ENCODE data around the gene DIAPH3. TPM values are rescaled to one million over a fixed set of nuclear protein-coding genes. Genes with fewer than 3 reads are reported as not detected.

Gene DIAPH3
- polyA plus RNA-seq, 1 donor from 2014 or later = 0.37 TPM

DNA sequence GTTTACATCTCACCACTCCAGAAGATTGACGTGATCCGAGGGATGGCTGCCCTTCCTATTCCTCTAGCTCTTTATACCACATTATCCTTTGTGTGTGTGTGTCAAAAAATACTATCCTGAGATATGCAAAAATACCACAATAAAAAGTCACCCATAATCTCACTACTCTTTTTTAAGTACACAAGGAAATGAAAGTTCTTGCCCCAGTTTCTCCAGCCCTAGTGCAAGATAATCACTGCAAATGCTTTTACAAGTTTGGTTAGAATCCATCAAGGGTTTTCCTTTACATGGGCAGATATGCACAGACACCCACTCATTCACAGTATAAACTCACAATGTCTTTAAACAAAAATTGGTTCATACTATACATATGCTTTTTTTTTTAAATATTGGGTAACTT is 89.3 kb downstream of the DIAPH3 start:
- Histone ChIP-seq H3K4me3 (ENCODE audit: low read length) (no peak overlapping the region), H3K27me3 (ENCODE audit: insufficient read depth, low read depth, low read length) (no peaks in the 10 kb centered on the region), H3K36me3 (ENCODE audit: insufficient read depth, low read length) (no peaks in the 10 kb centered on the region), H3K27ac (ENCODE audit: low read length) (no peak overlapping the region), H3K9me3 (ENCODE audit: low read length) (no peaks in the 10 kb centered on the region), H4K20me1 (ENCODE audit: insufficient read depth) (no peaks in the 10 kb centered on the region), H2AFZ (ENCODE audit: low read depth, low read length) (no peak overlapping the region), H3K79me2 (replicated peaks; ENCODE audit: insufficient read depth, low read length) (no peaks in the 10 kb centered on the region), H3K4me2 (ENCODE audit: low read length) (no peak overlapping the region), H3K9me2 (ENCODE audit: insufficient read depth, low read length) (no peaks in the 10 kb centered on the region), H3K9ac (ENCODE audit: low read length) (no peak overlapping the region), H3F3A (ENCODE audit: insufficient read depth, low read length, poor library complexity, severe bottlenecking) (no peaks in the 10 kb centered on the region)
- TF ChIP-seq POLR2AphosphoS5 (IDR thresholded peaks at IDR 0.05) (no peak), MXI1 (conservative IDR thresholded peaks at IDR 0.05; ENCODE audit: poor library complexity, severe bottlenecking) (no peak), REST (IDR thresholded peaks at IDR 0.05; ENCODE audit: borderline replicate concordance) (no peak)
- TF ChIP-seq, protein P1, sequence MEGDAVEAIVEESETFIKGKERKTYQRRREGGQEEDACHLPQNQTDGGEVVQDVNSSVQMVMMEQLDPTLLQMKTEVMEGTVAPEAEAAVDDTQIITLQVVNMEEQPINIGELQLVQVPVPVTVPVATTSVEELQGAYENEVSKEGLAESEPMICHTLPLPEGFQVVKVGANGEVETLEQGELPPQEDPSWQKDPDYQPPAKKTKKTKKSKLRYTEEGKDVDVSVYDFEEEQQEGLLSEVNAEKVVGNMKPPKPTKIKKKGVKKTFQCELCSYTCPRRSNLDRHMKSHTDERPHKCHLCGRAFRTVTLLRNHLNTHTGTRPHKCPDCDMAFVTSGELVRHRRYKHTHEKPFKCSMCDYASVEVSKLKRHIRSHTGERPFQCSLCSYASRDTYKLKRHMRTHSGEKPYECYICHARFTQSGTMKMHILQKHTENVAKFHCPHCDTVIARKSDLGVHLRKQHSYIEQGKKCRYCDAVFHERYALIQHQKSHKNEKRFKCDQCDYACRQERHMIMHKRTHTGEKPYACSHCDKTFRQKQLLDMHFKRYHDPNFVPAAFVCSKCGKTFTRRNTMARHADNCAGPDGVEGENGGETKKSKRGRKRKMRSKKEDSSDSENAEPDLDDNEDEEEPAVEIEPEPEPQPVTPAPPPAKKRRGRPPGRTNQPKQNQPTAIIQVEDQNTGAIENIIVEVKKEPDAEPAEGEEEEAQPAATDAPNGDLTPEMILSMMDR (IDR thresholded peaks at IDR 0.05; ENCODE audit: poor library complexity, severe bottlenecking) = no peak

DNA sequence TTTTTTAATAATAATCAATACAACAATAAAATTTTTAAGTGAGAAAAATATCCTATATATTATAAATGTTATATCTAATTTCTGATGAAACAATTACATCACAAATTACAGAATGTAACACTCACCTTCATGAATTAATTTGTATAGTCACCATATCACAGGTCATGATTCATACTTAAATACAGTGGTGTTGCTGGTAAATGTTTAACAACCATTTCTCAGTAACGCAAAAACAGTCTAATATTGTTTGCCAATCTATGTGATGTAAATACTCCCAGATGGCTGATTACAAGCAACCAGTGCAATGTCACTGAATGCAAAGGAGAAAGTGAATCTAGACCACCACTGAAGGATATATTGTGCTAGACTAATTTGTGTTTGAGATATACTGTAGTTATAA is 97.5 kb downstream of the DIAPH3 start:
- Histone ChIP-seq H3F3A (ENCODE audit: insufficient read depth, low read length, poor library complexity, severe bottlenecking) (no peaks in the 10 kb centered on the region), H3K27ac (ENCODE audit: low read length) (no peak overlapping the region), H3K36me3 (ENCODE audit: insufficient read depth, low read length) (no peaks in the 10 kb centered on the region), H3K4me3 (ENCODE audit: low read length) (no peak overlapping the region), H3K79me2 (replicated peaks; ENCODE audit: insufficient read depth, low read length) (no peaks in the 10 kb centered on the region), H3K4me2 (ENCODE audit: low read length) (no peak overlapping the region), H3K9me2 (ENCODE audit: insufficient read depth, low read length) (no peaks in the 10 kb centered on the region), H4K20me1 (ENCODE audit: insufficient read depth) (no peaks in the 10 kb centered on the region), H3K9ac (ENCODE audit: low read length) (no peak overlapping the region), H2AFZ (ENCODE audit: low read depth, low read length) (no peak overlapping the region), H3K27me3 (ENCODE audit: insufficient read depth, low read depth, low read length) (no peaks in the 10 kb centered on the region), H3K9me3 (ENCODE audit: low read length) (no peaks in the 10 kb centered on the region)
- no peak for TF ChIP-seq RAD21 (conservative IDR thresholded peaks at IDR 0.05)
- TF ChIP-seq EZH2 (IDR thresholded peaks at IDR 0.05; ENCODE audit: borderline replicate concordance, insufficient read depth, low read length, poor library complexity, severe bottlenecking) = no peak
- TF ChIP-seq, protein P1 (IDR thresholded peaks at IDR 0.05; ENCODE audit: poor library complexity, severe bottlenecking) = no peak
- TF ChIP-seq REST (IDR thresholded peaks at IDR 0.05; ENCODE audit: borderline replicate concordance) = no peak
- TF ChIP-seq EP300 (conservative IDR thresholded peaks at IDR 0.05; ENCODE audit: poor library complexity, severe bottlenecking) = no peak
- TF ChIP-seq POLR2AphosphoS5 (IDR thresholded peaks at IDR 0.05) = no peak
- TF ChIP-seq TAF1 (IDR thresholded peaks at IDR 0.05; ENCODE audit: low read depth) = no peak
- no peak for TF ChIP-seq MXI1 (conservative IDR thresholded peaks at IDR 0.05; ENCODE audit: poor library complexity, severe bottlenecking)
- TF ChIP-seq SMC3 (conservative IDR thresholded peaks at IDR 0.05; ENCODE audit: poor library complexity) = no peak
